ENCODE results near the gene INPP5D.

DNA sequence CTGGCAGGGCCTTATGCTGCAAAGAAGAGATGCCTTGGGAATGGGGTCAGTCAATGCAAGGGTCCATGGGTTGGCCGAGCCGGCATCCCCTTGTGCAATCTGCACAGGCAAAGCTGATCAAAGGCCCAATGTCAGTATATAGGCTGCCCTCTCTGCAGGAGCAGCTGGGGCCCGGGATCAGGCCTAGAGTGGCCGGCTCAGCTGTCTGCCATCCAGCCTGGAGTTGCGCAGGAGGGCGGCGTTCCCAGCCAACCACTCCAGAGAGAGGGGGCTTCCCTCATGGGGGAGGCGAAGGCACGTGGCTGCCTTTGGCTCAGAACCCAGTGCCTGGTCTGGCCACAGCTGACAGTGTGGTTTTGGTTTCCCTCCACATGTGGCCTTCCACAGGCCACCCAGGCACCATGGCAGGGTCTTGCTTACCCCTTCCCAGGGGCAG is 3.9 kb downstream of the INPP5D start:
- TF ChIP-seq EZH2phosphoT487 (conservative IDR thresholded peaks at IDR 0.05; ENCODE audit: low read length), result no peak
- TF ChIP-seq, protein P1, sequence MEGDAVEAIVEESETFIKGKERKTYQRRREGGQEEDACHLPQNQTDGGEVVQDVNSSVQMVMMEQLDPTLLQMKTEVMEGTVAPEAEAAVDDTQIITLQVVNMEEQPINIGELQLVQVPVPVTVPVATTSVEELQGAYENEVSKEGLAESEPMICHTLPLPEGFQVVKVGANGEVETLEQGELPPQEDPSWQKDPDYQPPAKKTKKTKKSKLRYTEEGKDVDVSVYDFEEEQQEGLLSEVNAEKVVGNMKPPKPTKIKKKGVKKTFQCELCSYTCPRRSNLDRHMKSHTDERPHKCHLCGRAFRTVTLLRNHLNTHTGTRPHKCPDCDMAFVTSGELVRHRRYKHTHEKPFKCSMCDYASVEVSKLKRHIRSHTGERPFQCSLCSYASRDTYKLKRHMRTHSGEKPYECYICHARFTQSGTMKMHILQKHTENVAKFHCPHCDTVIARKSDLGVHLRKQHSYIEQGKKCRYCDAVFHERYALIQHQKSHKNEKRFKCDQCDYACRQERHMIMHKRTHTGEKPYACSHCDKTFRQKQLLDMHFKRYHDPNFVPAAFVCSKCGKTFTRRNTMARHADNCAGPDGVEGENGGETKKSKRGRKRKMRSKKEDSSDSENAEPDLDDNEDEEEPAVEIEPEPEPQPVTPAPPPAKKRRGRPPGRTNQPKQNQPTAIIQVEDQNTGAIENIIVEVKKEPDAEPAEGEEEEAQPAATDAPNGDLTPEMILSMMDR (IDR thresholded peaks at IDR 0.05; ENCODE audit: insufficient read depth, low read length, poor library complexity, severe bottlenecking), result no peak

Data from SU-DHL-6 (cell line).